Endothelial cell of umbilical vein (primary cell): ENCODE results near the gene BRF1. TPM values are rescaled to one million over a fixed set of nuclear protein-coding genes. Genes with fewer than 3 reads are reported as not detected.

Source experiments
- BruUV-seq: library from RNA; stranded (reverse); fragments of 400-500 nt; replicated peaks from 2 replicates; lab custom pipeline; 2021; lab: Mats Ljungman, UMichigan
- CTCF ChIA-PET: fragments of 300-600, 350-600 bp; sonication (Branson Sonifier 250); formaldehyde crosslinking; loops from one replicate; lab custom pipeline; 2021; ENCODE audit warnings: antibody characterized with exemption, inconsistent platforms; lab: Charles Lee
- POLR2A ChIA-PET: fragments of 300-600, 350-600 bp; sonication (Branson Sonifier 250); formaldehyde crosslinking; loops from one replicate; lab custom pipeline; 2021; ENCODE audit warnings: antibody characterized with exemption, inconsistent platforms; lab: Charles Lee
- DNase-seq: peaks from one replicate; pipeline ENCODE4 v3.0.0-alpha.2; 2011; ENCODE audit warnings: low read depth, low spot score
- FAIRE-seq: peaks from 2 replicates; lab custom pipeline; 2011; peaks lifted over from hg19 to GRCh38; lab: Jason Lieb, UNC
- H2AFZ ChIP-seq: 2 replicates; pipeline ENCODE4 v1.6.0; 2012; ENCODE audit warnings: low read depth, low read length, control low read depth, inconsistent platforms
- H3K27ac ChIP-seq: 2 replicates; pipeline ENCODE4 v1.5.1; 2011; ENCODE audit warnings: low read depth, mild to moderate bottlenecking, control low read depth, low read length, moderate library complexity; ENCODE audit not compliant: insufficient read depth
- H3K27me3 ChIP-seq, 2 experiments: 2 replicates each; pipeline versions ENCODE4 v1.6.0 to v1.6.1; 2011; ENCODE audit warnings: low read length in 2 of 2, mixed read lengths in 1 of 2; ENCODE audit not compliant: control insufficient read depth in 2 of 2, insufficient read depth in 2 of 2
- H3K36me3 ChIP-seq, 2 experiments: 2 replicates in 1 of 2; 3 replicates in 1 of 2; pipeline ENCODE4 v1.5.1; 2011; ENCODE audit warnings: low read length in 2 of 2, mild to moderate bottlenecking in 1 of 2, moderate library complexity in 1 of 2; ENCODE audit not compliant: control insufficient read depth in 2 of 2, insufficient read depth in 2 of 2; ENCODE audit errors: extremely low read depth in 1 of 2
- H3K4me1 ChIP-seq: 3 replicates; pipeline ENCODE4 v1.5.1; 2011; ENCODE audit warnings: mild to moderate bottlenecking, low read length; ENCODE audit not compliant: control insufficient read depth, insufficient read depth; ENCODE audit errors: extremely low read depth
- H3K4me2 ChIP-seq: 2 replicates; pipeline ENCODE4 v1.6.1; 2011; ENCODE audit warnings: low read length, control low read depth, mixed read lengths; ENCODE audit not compliant: insufficient read depth
- H3K4me3 ChIP-seq, 3 experiments: fragments of 200-600 bp in 1 of 3; sonication (generic), shearing (Covaris generic) in 1 of 3; replicated peaks in 1 of 3; 2 replicates each; pipeline ENCODE4 v1.5.1; 2011 to 2016; ENCODE audit warnings: control low read depth in 3 of 3, low read length in 3 of 3, mild to moderate bottlenecking in 2 of 3, inconsistent platforms in 1 of 3, low read depth in 1 of 3, moderate library complexity in 1 of 3; ENCODE audit not compliant: insufficient read depth in 1 of 3
- H3K79me2 ChIP-seq: 2 replicates; pipeline ENCODE4 v1.6.0; 2012; ENCODE audit warnings: low read length, inconsistent platforms; ENCODE audit not compliant: control insufficient read depth, insufficient read depth
- H3K9ac ChIP-seq: replicated peaks from 2 replicates; pipeline ENCODE3; 2011; ENCODE audit warnings: low read length, control low read depth; ENCODE audit not compliant: insufficient read depth; ENCODE audit errors: extremely low read depth
- H3K9me1 ChIP-seq: replicated peaks from 3 replicates; pipeline ENCODE4 v1.6.0; 2011; ENCODE audit warnings: mild to moderate bottlenecking, low read length; ENCODE audit not compliant: control insufficient read depth, insufficient read depth; ENCODE audit errors: extremely low read depth
- H3K9me3 ChIP-seq: replicated peaks from 2 replicates; pipeline ENCODE4 v1.5.1; 2012; ENCODE audit warnings: low read length, inconsistent platforms; ENCODE audit not compliant: control insufficient read depth, insufficient read depth
- H4K20me1 ChIP-seq: replicated peaks from 2 replicates; pipeline ENCODE3; 2011; ENCODE audit warnings: mild to moderate bottlenecking, low read length; ENCODE audit not compliant: control insufficient read depth, insufficient read depth; ENCODE audit errors: extremely low read depth
- FOS ChIP-seq: IDR thresholded peaks from 2 replicates; pipeline ENCODE4 v1.6.1; 2011; ENCODE audit warnings: mild to moderate bottlenecking, low read length, moderate library complexity, borderline replicate concordance; ENCODE audit not compliant: insufficient read depth
- JUN ChIP-seq: IDR thresholded peaks from 2 replicates; pipeline ENCODE4 v1.6.1; 2011; ENCODE audit warnings: borderline replicate concordance, low read depth; ENCODE audit not compliant: insufficient read length, insufficient read depth
- POLR2AphosphoS5 ChIP-seq: IDR thresholded peaks from 2 replicates; pipeline ENCODE4 v1.6.1; 2012; ENCODE audit warnings: low read depth, mild to moderate bottlenecking, control low read depth, low read length, moderate library complexity; ENCODE audit not compliant: insufficient read depth
- dilution Hi-C: fragments of 300-500 bp; cut with MboI; formaldehyde crosslinking; loops from one replicate; pipeline ENCODE4 v1.15.0; 2019; ENCODE audit warnings: low sequenced_read_pairs; ENCODE audit not compliant: extremely low pct_ligation_motif_present
- intact Hi-C: fragments of 100-400 bp; cut with micrococcal nuclease; formaldehyde crosslinking; loops from one replicate; pipeline ENCODE4 v1.10.0; 2022
- polyA plus RNA-seq, 4 experiments: library from polyadenylated mRNA; depleted of rRNA in 3 of 4; stranded (reverse) in 3 of 4; unstranded in 1 of 4; fragments of >200 nt; gene quantifications; 2 replicates each; pipeline versions ENCODE4 v1.2.1 to v1.2.3, GENCODE V29; 2011 to 2012; ENCODE audit warnings: missing spikeins in 1 of 4
- total RNA-seq: library from RNA; stranded (reverse); gene quantifications from 2 replicates; pipeline ENCODE4 v1.2.3, GENCODE V29; 2021
- TF ChIP-seq, protein P1 (sequence below), 2 donors: IDR thresholded peaks; 1 replicate in 1 of 2; 2 replicates in 1 of 2; pipeline ENCODE4 v1.5.1; 2011; ENCODE audit warnings: low read length in 2 of 2, mild to moderate bottlenecking in 2 of 2, moderate library complexity in 2 of 2, control low read depth in 1 of 2, inconsistent platforms in 1 of 2, low read depth in 1 of 2; ENCODE audit not compliant: insufficient read depth in 1 of 2; ENCODE audit errors: extremely low read depth in 1 of 2

Gene BRF1
- total and polyA plus RNA-seq, 2 donors (not counting 3 experiments of a cell fraction or from before 2014, with no cell fraction given) = 19.0 to 47.2 TPM

DNA sequence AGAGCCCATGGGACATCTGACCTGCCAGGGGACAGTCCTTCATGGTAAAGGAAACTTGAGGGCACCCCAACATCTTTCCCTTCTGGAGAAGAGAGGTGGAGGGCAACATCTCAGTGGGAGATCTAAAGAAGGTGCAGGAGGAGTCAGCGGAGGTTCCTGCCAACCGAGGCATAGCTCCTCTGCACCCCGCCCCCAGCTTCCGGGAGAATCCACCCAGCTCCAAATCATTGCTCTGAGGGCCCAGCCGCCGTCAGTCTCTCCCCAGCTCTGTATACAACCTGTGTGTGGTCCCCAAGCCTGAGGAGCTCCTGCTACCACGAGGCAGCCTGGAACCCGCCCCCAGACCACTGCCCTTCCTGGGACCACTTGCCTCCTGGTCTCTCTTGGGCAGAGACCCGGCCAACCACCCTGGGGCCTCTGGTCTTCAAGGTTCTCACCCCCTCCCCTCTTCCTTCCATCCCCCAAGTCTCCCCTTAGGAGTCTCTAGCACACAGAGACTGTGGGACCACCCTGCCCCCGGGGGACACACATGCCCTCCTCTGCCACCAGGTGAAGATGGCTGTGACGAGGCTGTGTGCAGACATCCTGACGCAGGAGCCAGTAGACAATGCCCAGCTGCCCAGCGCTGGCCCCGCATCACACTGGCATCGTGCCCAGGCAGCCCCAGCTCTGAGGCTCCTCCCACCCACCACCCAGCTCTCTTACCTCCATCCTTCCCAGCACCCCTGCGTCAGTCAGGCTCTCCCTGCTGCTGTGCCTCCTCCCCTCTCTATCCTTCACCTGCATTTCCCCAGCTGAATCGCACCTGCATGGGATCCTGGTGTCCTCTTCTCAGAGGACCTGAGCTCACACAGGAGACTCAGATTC is 106.7 kb downstream of the BRF1 start:
- Histone ChIP-seq H3K9ac (peak overlapping the region; percentile 66), H3K4me2 (peak overlapping the region; percentile 11), H4K20me1 (no peaks in the 10 kb centered on the region), H3K9me3 (no peaks in the 10 kb centered on the region), H3K27ac (peak overlapping the region; percentile 87), H3K4me3 (no peak overlapping the region), H3K4me1 (peaks cover 58% of the 10 kb centered on the region), H3K36me3 (no peaks in the 10 kb centered on the region), H3K27me3 (no peaks in the 10 kb centered on the region), H3K79me2 (no peaks in the 10 kb centered on the region), H2AFZ (no peak overlapping the region), H3K9me1 (no peaks in the 10 kb centered on the region)
- no TSS peak for BruUV-seq
- ChIA-PET CTCF (interaction anchor here (0.8 to 9.7 kb wide), 8 partner anchors 9 to 158 kb away, joined by 3 to 94 read pairs (median 6); partner anchors contain the start of genes JAG2 and NUDT14), POLR2A (interaction anchor here (1.7 kb wide), 1 partner anchor 25 kb away, joined by 4 read pairs; the partner anchor contains the start of gene JAG2)
- dilution Hi-C loops = no loop called here
- intact Hi-C loops = loop anchor here (1.0 kb wide), 2 partner anchors 20 to 25 kb away; no protein-coding TSS in a partner anchor
- FAIRE-seq = peak; percentile 85
- DNase-seq = peak; percentile 57
- TF ChIP-seq, protein P1, sequence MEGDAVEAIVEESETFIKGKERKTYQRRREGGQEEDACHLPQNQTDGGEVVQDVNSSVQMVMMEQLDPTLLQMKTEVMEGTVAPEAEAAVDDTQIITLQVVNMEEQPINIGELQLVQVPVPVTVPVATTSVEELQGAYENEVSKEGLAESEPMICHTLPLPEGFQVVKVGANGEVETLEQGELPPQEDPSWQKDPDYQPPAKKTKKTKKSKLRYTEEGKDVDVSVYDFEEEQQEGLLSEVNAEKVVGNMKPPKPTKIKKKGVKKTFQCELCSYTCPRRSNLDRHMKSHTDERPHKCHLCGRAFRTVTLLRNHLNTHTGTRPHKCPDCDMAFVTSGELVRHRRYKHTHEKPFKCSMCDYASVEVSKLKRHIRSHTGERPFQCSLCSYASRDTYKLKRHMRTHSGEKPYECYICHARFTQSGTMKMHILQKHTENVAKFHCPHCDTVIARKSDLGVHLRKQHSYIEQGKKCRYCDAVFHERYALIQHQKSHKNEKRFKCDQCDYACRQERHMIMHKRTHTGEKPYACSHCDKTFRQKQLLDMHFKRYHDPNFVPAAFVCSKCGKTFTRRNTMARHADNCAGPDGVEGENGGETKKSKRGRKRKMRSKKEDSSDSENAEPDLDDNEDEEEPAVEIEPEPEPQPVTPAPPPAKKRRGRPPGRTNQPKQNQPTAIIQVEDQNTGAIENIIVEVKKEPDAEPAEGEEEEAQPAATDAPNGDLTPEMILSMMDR (IDR thresholded peaks at IDR 0.05; ENCODE audit: extremely low read depth in 1 of 2, insufficient read depth in 1 of 2, low read depth in 1 of 2, low read length in 2 of 2) = peak in 1 of 2 donors; percentile 1
- TF ChIP-seq POLR2AphosphoS5 = peak; percentile 11
- TF ChIP-seq FOS = no peak
- no peak for TF ChIP-seq JUN
